HEK293 (cell line): ENCODE measurements around the gene ZNF438.
"Not testable (repeated sequence)": the region's sequence is repeated elsewhere in the genome, so short reads cannot be mapped to it uniquely, and the experiment has no call there.

Source experiments
- ZNF274 ChIP-seq, 2 experiments: fragments of 200-500 bp in 1 of 2; fragments of 450-650 bp in 1 of 2; sonication (Bioruptor generic) in 1 of 2; formaldehyde crosslinking in 1 of 2; IDR thresholded peaks; 2 replicates each; pipeline versions ENCODE4 v1.5.1 to v1.6.1; 2014 to 2016; ENCODE audit warnings: borderline replicate concordance in 1 of 2, inconsistent platforms in 1 of 2, low read length in 1 of 2, missing biosample characterization in 1 of 2, missing genetic modification characterization in 1 of 2
- TF ChIP-seq, protein P1 (sequence below): fragments of 450-650 bp; formaldehyde crosslinking; IDR thresholded peaks from 2 replicates; pipeline ENCODE4 v1.5.1; 2016; ENCODE audit warnings: missing biosample characterization, missing genetic modification characterization

GRCh38 chr10:30795024-30795423, 236.6 kb downstream of the ZNF438 start:
- TF ChIP-seq ZNF274 (IDR thresholded peaks at IDR 0.05; ENCODE audit: low read length); ZNF274 (tag by site-specific recombination; IDR thresholded peaks at IDR 0.05; ENCODE audit: borderline replicate concordance): not testable (repeated sequence)
- TF ChIP-seq, protein P1, sequence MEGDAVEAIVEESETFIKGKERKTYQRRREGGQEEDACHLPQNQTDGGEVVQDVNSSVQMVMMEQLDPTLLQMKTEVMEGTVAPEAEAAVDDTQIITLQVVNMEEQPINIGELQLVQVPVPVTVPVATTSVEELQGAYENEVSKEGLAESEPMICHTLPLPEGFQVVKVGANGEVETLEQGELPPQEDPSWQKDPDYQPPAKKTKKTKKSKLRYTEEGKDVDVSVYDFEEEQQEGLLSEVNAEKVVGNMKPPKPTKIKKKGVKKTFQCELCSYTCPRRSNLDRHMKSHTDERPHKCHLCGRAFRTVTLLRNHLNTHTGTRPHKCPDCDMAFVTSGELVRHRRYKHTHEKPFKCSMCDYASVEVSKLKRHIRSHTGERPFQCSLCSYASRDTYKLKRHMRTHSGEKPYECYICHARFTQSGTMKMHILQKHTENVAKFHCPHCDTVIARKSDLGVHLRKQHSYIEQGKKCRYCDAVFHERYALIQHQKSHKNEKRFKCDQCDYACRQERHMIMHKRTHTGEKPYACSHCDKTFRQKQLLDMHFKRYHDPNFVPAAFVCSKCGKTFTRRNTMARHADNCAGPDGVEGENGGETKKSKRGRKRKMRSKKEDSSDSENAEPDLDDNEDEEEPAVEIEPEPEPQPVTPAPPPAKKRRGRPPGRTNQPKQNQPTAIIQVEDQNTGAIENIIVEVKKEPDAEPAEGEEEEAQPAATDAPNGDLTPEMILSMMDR (tag by site-specific recombination) = not testable (repeated sequence)
